ENCODE results near the gene URGCP. TPM values are rescaled to one million over a fixed set of nuclear protein-coding genes. Genes with fewer than 3 reads are reported as not detected.

URGCP gene
- total and polyA plus RNA-seq, 2 donors: 12.2 to 14.6 TPM

DNA sequence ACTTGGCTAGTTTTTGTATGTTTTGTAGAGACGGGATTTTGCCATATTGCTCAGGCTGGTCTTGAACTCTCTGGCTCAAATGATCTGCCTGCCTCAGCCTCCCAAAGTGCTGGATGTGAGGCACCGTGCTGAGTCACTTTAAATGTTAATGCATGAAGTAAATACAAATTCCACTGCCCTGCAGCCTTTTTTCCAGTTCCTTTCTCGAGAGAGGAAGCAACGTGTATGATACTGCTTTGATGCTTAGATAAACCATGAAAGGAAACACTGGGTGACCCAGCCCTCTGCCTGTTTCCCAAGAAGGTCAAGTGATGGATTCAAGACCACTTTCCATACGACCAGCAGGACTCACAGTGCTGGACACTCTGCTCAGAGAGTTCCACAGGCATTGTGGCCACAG, 25.8 kb downstream of the URGCP start:
- Histone ChIP-seq H3K27ac (ENCODE audit: low read depth in 1 of 2, low read length in 1 of 2) (no peak overlapping the region), H3K9me3 (ENCODE audit: control insufficient read depth in 2 of 2, insufficient read depth in 1 of 2, low read length in 1 of 2) (no peaks in the 10 kb centered on the region), H3K36me3 (ENCODE audit: control insufficient read depth in 2 of 2, insufficient read depth in 2 of 2, low read length in 1 of 2) (peaks cover 45 to 55% of the 10 kb centered on the region in 2 donors), H3K4me3 (ENCODE audit: low read length in 2 of 2) (no peak overlapping the region), H3K27me3 (ENCODE audit: control insufficient read depth in 2 of 2, insufficient read depth in 1 of 2, low read length in 1 of 2) (no peaks in the 10 kb centered on the region), H3K4me1 (ENCODE audit: control insufficient read depth in 2 of 2, insufficient read depth in 2 of 2, low read length in 2 of 2) (no peaks in the 10 kb centered on the region)
- 93% methylated on average over 5 of the region's 5 CpGs for WGBS
- DNase-seq (ENCODE audit: low read depth in 6 of 9, low spot score in 9 of 9): no peak

DNA sequence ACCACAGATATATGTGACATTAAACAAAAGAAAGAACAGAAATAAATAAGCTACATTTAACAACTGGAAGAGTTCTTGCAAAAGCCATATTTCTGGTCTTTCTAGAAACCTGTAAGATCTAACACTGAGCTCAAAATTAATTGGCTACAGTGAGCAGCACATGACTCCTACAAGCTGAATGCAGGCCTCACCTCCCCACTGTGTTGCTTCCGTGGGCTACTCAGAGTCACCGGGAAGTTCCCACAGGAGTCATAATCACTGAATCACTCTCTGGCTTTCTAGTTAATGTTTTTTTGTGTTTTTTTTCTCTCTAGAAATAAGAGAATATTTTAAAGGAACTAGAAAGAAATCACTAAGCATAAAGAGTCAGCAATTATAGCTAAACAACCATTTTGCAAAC, 26.9 kb downstream of the URGCP start:
- H3K4me3 ChIP-seq (ENCODE audit: low read length in 2 of 2): no peak overlapping the region
- no peaks in the 10 kb centered on the region for H3K4me1 ChIP-seq (ENCODE audit: control insufficient read depth in 2 of 2, insufficient read depth in 2 of 2, low read length in 2 of 2)
- no peak for DNase-seq (ENCODE audit: low read depth in 6 of 9, low spot score in 9 of 9)
- H3K9me3 ChIP-seq (ENCODE audit: control insufficient read depth in 2 of 2, insufficient read depth in 1 of 2, low read length in 1 of 2): no peaks in the 10 kb centered on the region
- WGBS: 95% methylated on average over 2 of the region's 2 CpGs
- H3K27me3 ChIP-seq (ENCODE audit: control insufficient read depth in 2 of 2, insufficient read depth in 1 of 2, low read length in 1 of 2): no peaks in the 10 kb centered on the region
- H3K27ac ChIP-seq (ENCODE audit: low read depth in 1 of 2, low read length in 1 of 2): no peak overlapping the region
- H3K36me3 ChIP-seq (ENCODE audit: control insufficient read depth in 2 of 2, insufficient read depth in 2 of 2, low read length in 1 of 2): peaks cover 45 to 51% of the 10 kb centered on the region in 2 donors

DNA sequence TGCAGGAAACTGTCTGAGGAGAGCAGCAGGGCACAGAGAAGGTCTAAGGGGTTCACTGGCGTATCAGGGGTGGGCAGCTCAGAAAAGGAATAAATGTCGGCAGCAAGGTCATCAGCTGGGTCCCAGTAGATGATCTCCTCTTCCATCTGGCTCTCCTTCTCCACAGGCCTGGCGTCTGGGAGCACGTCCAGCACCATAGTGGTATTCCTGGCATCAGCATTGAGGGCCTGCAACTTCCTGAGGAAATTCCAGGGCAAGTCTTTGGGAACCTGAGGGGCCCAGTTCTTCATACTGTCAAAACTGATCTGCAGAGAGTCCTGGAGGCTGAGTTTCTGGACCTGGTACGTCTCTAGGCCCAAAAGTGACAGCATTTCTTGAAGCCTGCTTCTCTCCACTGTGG, 27.5 kb downstream of the URGCP start:
- Histone ChIP-seq H3K27ac (ENCODE audit: low read depth in 1 of 2, low read length in 1 of 2) (no peak overlapping the region), H3K4me1 (ENCODE audit: control insufficient read depth in 2 of 2, insufficient read depth in 2 of 2, low read length in 2 of 2) (no peaks in the 10 kb centered on the region), H3K36me3 (ENCODE audit: control insufficient read depth in 2 of 2, insufficient read depth in 2 of 2, low read length in 1 of 2) (peaks cover 46 to 48% of the 10 kb centered on the region in 2 donors), H3K9me3 (ENCODE audit: control insufficient read depth in 2 of 2, insufficient read depth in 1 of 2, low read length in 1 of 2) (no peaks in the 10 kb centered on the region), H3K4me3 (ENCODE audit: low read length in 2 of 2) (no peak overlapping the region), H3K27me3 (ENCODE audit: control insufficient read depth in 2 of 2, insufficient read depth in 1 of 2, low read length in 1 of 2) (no peaks in the 10 kb centered on the region)
- 96% methylated on average over 5 of the region's 5 CpGs for WGBS
- DNase-seq (ENCODE audit: low read depth in 6 of 9, low spot score in 9 of 9): no peak

DNA sequence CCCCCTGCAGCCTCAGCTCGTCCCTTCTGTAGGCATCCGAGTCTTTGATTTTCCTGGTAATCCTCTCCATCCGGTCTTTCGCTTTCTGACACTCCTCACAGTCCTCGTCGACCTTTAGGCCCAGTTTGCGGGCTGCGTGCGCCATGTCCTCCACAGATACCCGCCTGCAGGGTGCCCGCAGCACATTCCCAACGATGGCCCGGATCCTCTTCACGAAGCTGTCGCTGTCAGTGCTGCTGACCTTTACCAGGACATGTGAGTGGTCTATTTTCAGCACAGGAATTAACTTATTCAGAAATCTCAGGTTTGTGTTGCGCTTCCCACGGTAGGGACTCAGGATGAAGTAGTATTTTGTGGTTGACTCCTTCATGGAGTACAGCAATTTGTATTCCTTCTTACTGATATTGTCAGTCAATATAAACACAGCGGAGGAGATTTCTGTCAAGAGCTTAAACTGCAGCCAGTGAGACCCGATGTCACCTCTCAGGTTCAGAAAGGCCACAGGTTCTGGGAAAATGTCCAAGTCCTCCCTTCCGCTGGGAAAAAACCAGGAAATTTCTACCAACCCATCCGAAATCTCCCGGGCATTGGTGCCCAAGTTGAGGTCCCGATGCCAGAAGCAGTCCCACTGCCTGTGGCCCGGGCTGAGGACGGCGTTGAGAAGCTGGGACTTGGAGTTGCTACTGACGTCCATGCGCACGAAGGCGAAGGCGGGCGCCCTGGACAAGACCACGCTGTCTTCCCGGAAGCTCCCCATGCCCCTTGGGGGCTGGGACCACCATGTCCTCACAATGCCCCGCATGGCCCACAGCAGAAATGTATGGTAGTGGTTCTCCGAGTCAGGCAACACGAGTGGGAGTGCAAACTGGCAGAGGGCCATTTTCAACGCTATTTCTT, 28.2 kb downstream of the URGCP start:
- H3K27me3 ChIP-seq (ENCODE audit: control insufficient read depth in 2 of 2, insufficient read depth in 1 of 2, low read length in 1 of 2): no peaks in the 10 kb centered on the region
- no peaks in the 10 kb centered on the region for H3K4me1 ChIP-seq (ENCODE audit: control insufficient read depth in 2 of 2, insufficient read depth in 2 of 2, low read length in 2 of 2)
- WGBS: 97% methylated on average over 38 of the region's 38 CpGs
- DNase-seq (ENCODE audit: low read depth in 6 of 9, low spot score in 9 of 9): no peak
- H3K27ac ChIP-seq (ENCODE audit: low read depth in 1 of 2, low read length in 1 of 2): no peak overlapping the region
- H3K36me3 ChIP-seq (ENCODE audit: control insufficient read depth in 2 of 2, insufficient read depth in 2 of 2, low read length in 1 of 2): peaks cover 46 to 48% of the 10 kb centered on the region in 2 donors
- no peak overlapping the region for H3K4me3 ChIP-seq (ENCODE audit: low read length in 2 of 2)
- H3K9me3 ChIP-seq (ENCODE audit: control insufficient read depth in 2 of 2, insufficient read depth in 1 of 2, low read length in 1 of 2): no peaks in the 10 kb centered on the region

DNA sequence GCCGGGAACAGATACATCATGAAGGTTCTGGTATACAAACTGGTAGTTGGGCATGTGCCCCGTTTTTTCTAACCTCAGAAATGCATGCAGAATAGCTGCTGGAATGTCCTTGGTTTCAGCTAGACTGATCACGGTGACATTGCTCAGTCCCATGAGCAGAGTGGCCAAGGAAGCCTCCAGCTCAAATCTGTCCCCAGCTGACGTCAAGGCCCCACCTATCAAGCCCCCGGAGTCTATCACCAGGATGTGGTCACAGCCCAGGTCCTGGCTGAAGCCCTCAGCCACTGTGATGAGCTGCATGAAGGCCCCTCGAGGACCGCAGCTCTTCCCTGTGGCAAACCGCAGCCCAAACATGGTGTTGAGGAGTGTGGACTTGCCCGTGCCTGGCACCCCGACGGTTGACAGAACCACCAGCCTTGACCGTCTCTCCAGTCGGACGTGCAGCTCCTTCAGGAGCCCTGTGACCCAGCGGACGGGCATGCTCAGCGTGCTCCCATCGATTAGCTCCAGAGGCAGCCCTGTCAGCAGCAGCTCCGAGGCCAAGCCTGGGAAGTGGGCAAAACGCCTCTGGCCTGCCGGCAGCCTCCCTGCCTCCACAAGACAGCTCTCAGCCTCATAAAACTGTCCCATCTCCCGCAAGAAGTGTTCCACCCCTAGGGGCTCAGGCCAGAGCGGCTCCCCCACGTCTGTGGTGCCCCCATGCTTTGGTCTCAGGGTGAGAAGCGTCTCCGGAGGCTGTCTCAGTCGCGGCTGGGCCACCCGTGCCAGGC, 29.2 kb downstream of the URGCP start:
- Histone ChIP-seq H3K27ac (ENCODE audit: low read depth in 1 of 2, low read length in 1 of 2) (no peak overlapping the region), H3K9me3 (ENCODE audit: control insufficient read depth in 2 of 2, insufficient read depth in 1 of 2, low read length in 1 of 2) (no peaks in the 10 kb centered on the region), H3K36me3 (ENCODE audit: control insufficient read depth in 2 of 2, insufficient read depth in 2 of 2, low read length in 1 of 2) (peaks cover 46 to 48% of the 10 kb centered on the region in 2 donors), H3K4me3 (ENCODE audit: low read length in 2 of 2) (no peak overlapping the region), H3K27me3 (ENCODE audit: control insufficient read depth in 2 of 2, insufficient read depth in 1 of 2, low read length in 1 of 2) (no peaks in the 10 kb centered on the region), H3K4me1 (ENCODE audit: control insufficient read depth in 2 of 2, insufficient read depth in 2 of 2, low read length in 2 of 2) (peaks cover 0 to 2% of the 10 kb centered on the region in 2 donors)
- WGBS: 97% methylated on average over 29 of the region's 29 CpGs
- DNase-seq (ENCODE audit: low read depth in 6 of 9, low spot score in 9 of 9): no peak

DNA sequence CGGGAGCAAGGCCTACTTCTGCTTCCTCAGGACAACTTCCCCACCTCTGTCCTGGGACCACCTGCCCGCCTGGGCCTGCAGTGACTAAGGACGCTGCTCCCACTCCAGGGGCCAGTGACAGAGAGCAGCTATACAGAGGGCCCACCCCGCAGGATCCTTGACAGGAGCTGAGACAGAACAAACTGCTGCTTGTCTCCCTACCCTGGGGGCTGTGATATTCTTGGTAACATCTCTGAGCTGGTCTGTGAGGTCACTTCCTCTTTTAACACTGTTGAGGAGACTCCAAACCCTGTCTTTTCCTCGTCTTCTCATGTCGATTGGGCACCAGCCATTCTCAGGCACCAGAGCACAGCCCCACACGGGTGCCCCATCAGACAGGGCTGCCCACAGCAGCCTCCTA, 30.2 kb downstream of the URGCP start:
- Histone ChIP-seq H3K36me3 (ENCODE audit: control insufficient read depth in 2 of 2, insufficient read depth in 2 of 2, low read length in 1 of 2) (peaks cover 44 to 45% of the 10 kb centered on the region in 2 donors), H3K9me3 (ENCODE audit: control insufficient read depth in 2 of 2, insufficient read depth in 1 of 2, low read length in 1 of 2) (no peaks in the 10 kb centered on the region), H3K27ac (ENCODE audit: low read depth in 1 of 2, low read length in 1 of 2) (no peak overlapping the region), H3K4me1 (ENCODE audit: control insufficient read depth in 2 of 2, insufficient read depth in 2 of 2, low read length in 2 of 2) (peaks cover 0 to 3% of the 10 kb centered on the region in 2 donors), H3K4me3 (ENCODE audit: low read length in 2 of 2) (no peak overlapping the region), H3K27me3 (ENCODE audit: control insufficient read depth in 2 of 2, insufficient read depth in 1 of 2, low read length in 1 of 2) (peaks cover 0 to under 1% of the 10 kb centered on the region in 2 donors)
- no peak for DNase-seq (ENCODE audit: low read depth in 6 of 9, low spot score in 9 of 9)
- WGBS: 89% methylated on average over 7 of the region's 7 CpGs

DNA sequence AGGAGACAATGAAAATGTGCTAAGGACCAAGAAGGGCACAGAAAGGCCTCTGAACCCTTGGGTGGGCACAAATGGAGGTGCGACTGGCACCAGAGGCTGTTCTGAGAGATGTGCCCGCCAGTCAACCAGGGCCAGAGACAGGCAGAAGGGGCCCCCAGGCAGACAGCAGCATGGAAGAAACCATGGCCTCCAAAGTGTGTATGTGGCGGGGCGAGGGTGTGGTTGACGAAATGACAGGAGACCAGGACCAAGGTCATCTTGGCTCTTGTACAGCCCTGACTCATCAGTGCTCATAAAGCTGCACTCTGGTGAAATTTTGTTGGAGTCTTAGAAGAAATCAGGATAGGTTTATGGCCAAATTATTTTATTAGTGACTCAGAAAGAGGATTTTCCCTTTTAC, 33.1 kb downstream of the URGCP start:
- Histone ChIP-seq H3K27me3 (ENCODE audit: control insufficient read depth in 2 of 2, insufficient read depth in 1 of 2, low read length in 1 of 2) (peaks cover 0 to 2% of the 10 kb centered on the region in 2 donors), H3K9me3 (ENCODE audit: control insufficient read depth in 2 of 2, insufficient read depth in 1 of 2, low read length in 1 of 2) (no peaks in the 10 kb centered on the region), H3K4me1 (ENCODE audit: control insufficient read depth in 2 of 2, insufficient read depth in 2 of 2, low read length in 2 of 2) (peaks cover 4 to 10% of the 10 kb centered on the region in 2 donors), H3K36me3 (ENCODE audit: control insufficient read depth in 2 of 2, insufficient read depth in 2 of 2, low read length in 1 of 2) (peaks cover 27 to 29% of the 10 kb centered on the region in 2 donors), H3K4me3 (ENCODE audit: low read length in 2 of 2) (no peak overlapping the region), H3K27ac (ENCODE audit: low read depth in 1 of 2, low read length in 1 of 2) (no peak overlapping the region)
- DNase-seq (ENCODE audit: low read depth in 6 of 9, low spot score in 9 of 9): no peak
- over 99% methylated on average over 5 of the region's 5 CpGs for WGBS

DNA sequence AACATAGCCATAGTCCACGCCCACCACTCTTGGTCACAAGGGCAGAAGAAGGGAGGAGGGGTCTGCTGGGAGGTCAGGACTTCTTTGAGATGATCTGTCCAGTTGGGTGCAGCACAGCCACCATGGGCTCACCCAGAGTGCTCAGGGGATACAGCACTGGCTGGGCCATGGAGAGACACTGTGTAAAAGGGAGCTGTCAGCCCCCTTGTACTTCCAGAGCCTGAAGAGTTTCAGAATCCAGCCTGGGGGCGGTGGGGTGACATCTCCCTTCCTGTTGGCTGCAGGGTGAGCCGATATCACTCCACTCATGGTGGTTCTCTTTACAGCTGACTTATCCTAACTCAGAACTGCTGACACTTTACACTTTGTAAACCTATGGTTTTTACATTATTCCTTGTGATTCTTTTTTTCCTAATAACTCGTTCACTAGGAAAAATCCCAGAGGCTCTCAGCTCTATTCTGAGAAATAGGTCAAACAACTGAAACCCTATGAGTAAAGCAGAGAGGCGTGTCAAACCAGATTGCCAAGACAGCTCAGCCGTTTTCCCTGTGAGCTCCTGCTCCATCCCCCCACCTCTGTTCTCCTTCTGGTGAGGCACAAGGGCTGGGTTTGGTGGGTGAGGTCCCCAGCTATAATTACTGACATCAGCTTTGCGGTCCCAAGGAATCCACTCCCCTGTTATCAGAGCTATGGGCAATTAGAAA, 33.8 kb downstream of the URGCP start:
- H3K4me3 ChIP-seq (ENCODE audit: low read length in 2 of 2): no peak overlapping the region

More for the DNA sequence above, 33.8 kb downstream of the URGCP start:
- H3K36me3 ChIP-seq (ENCODE audit: control insufficient read depth in 2 of 2, insufficient read depth in 2 of 2, low read length in 1 of 2): peaks cover 19 to 22% of the 10 kb centered on the region in 2 donors
- DNase-seq (ENCODE audit: low read depth in 6 of 9, low spot score in 9 of 9): no peak
- H3K4me1 ChIP-seq (ENCODE audit: control insufficient read depth in 2 of 2, insufficient read depth in 2 of 2, low read length in 2 of 2): peaks cover 4 to 14% of the 10 kb centered on the region in 2 donors
- 81% methylated on average over 7 of the region's 7 CpGs for WGBS
- peaks cover 0 to 2% of the 10 kb centered on the region in 2 donors for H3K27me3 ChIP-seq (ENCODE audit: control insufficient read depth in 2 of 2, insufficient read depth in 1 of 2, low read length in 1 of 2)
- peak overlapping the region in 1 of 2 donors; percentile 3 for H3K27ac ChIP-seq (ENCODE audit: low read depth in 1 of 2, low read length in 1 of 2)
- H3K9me3 ChIP-seq (ENCODE audit: control insufficient read depth in 2 of 2, insufficient read depth in 1 of 2, low read length in 1 of 2): no peaks in the 10 kb centered on the region
